GM19372 (cell line): ENCODE results near the gene UBA3.

ENCODE experiments used
- ATAC-seq: cut with Tn5 transposase; IDR thresholded peaks from one replicate; pipeline ENCODE4 v1.9.1; 2021; ENCODE audit warnings: mild to moderate bottlenecking, low read depth, moderate library complexity; ENCODE audit not compliant: unreplicated experiment

UBA3 gene

GRCh38 chr3:69080233-69080920 is at the start of gene UBA3:
TSS of gene UBA3 (minus strand) at chr3:69080365. CDS start at chr3:69080353, 12 bp downstream.
- ATAC-seq = peak; percentile 42

DNA sequence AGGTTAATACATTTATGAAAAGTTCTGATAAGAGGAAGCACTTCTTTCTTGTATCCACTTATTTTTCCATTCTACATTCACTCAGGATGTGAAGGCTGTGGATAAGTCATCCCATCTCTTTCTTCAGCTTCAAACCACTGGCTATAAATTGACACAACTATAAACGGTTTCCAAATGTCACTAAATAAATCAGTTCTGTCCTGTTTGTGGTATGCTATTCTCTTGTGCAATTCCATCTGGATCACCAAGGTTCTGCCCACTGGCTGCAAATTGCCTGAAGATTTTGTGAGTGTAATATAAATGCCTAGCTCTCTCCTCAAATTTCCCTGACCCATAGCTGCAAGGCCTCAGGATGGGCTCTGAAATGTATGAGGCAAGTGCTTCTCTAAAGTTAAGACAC is 49.4 kb upstream of the UBA3 start:
- no peak for ATAC-seq

GRCh38 chr3:69128509-69128908 is 48.3 kb upstream of the UBA3 start:
- no peak for ATAC-seq

DNA sequence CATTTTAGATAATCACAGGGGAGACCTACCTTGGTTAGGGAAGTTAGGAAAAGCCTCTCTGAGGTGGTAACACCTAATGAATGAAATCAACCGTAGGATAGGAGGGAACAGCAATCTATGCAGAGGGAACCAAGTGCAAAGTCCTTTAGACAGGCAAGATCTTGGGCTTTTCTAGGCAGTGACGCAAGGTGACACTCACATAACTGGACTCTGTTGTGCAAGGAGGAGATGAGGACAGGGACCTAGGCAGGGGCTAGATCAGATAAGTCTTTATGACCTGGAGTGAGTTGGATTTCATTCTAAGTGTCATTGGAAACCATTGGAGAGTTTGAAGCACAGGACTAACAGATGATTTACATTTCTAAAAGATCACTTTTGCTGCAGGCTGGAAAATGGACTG is 46.8 kb upstream of the UBA3 start:
- ATAC-seq = no peak

DNA sequence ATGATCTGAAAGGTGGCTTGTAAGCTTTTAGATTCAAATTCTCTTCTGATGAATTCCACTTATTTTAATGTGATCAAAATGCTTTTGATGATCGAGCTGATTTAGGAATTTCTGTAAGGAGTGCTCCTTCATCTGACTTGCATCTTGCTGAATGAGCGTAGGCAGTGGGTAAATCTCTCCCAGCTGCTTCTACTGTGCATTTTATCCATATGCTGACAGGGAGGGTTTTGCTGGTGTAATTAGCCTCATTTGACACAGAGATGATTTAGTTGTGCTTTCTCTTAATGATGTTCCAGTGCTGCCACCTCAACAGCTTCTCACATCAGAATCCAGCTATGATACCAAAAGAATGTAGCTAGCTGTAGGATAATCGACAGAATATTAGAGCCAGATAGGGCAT is 46.1 kb upstream of the UBA3 start:
- no peak for ATAC-seq

DNA sequence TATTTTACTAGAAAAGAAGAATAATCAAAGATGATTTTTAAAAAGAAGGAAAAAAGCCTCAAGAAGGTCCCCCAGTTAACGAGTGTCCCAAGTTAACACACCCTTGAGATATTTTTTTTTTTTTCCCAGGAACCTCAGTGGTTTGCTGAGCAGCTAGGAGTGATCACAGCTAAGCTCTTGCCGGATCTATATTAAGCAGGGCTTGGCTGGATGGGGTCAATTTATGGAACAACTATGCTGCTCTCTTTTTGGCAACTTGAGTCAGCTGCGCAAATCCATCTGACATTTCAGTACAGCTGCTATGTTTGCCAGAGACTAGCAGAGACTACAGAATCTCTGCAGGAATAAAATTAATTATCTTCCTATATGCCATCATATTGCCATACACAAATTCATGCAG is 42.2 kb upstream of the UBA3 start, which contains the start of gene LMOD3:
Gene LMOD3 (minus strand): TSS at position 193 of the 400 bp plus-strand sequence. CDS start 209 bp downstream, outside the sequence.
- ATAC-seq = no peak

- no peak for ATAC-seq
Observed at GRCh38 chr3:69121950-69122349, 41.8 kb upstream of the UBA3 start.

- ATAC-seq = no peak
Observed at GRCh38 chr3:69121513-69121912, 41.3 kb upstream of the UBA3 start.

DNA sequence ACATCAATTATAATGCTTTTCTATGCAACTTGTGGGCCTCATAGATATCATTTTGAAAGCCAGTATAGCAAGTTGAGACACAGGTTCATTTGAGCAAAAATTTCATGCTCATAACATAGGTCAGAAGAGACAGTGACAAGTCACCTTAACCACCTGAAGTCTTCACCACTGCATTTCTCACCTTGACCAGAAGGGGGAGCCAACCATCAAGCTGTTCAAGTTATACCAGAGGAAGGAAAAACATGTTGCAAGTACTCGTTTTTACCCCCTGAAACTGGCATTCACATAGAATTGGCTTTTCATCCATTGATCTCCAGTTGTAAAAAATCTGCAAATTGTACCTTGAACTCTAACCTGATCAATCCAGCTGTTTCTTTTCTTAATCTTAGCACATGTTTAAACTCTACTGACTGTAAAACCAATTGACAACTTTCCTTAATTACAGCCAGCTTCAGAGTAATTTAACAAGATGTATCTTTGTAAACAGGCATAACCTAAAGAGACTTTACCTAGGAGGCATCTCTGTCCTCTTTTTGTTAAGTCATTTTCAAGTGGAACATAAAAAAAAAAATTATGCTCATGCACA is 40.8 kb upstream of the UBA3 start:
- peak; percentile 82 for ATAC-seq

GRCh38 chr3:69119681-69120080 is 39.5 kb upstream of the UBA3 start:
- no peak for ATAC-seq

- ATAC-seq = no peak
Observed at GRCh38 chr3:69119138-69119537, 39.0 kb upstream of the UBA3 start.

DNA sequence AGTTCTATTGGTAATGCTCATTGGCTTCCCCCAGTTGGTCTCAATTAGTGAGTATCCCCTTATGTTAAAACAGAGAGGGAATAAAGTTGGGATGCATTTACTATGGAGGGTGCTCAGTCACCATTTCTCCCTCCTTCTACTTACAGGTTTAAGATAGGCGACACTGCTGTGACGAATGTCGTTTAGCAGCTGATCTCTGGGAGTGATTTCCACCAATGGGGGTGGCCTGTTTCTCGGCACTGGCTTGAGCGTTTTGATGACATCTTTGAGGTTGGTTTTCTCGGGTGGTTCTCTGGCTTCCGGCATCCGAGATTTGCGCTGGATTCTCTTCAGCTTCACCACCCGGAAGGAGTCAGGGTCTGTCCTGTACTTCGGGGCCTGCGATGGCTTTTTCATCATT is 38.4 kb upstream of the UBA3 start:
- ATAC-seq = no peak

DNA sequence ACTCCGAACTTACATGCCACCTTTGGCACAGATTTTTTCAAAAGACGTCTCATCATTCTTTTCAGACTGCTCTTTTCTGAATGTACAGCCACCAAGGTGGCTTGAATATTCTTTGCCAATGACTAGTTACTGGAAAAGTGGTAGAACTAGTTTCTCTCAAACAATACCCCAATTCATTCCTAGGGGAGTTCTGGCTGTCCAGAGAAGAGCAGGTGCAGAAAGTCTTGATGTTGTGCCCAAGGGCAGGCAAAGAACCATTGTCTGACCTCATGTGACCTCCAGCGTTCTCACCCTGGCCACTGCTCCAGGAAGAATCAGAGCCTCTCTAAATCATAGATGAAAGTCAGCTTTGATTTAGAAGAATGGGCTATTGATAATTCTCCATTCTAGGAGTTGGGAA is 36.7 kb upstream of the UBA3 start:
- no peak for ATAC-seq

DNA sequence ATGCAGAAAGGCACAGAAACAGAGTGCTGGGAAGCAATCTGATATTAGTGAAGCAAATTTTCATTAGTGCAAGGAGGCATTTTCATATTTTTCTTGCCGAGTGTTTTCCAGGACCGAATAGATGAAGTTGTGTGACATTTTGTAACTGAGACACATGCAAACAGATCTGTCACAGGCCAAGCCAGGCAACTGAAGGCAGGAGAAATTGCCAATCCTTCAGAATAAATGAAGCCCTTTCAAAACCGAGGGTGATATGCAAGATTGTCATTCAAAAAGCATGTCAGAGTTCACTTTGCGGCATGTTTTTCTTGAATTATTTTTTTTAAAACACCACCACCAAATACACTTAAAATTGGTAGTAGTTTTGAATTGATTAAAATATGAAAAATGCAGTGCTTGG is 36.0 kb upstream of the UBA3 start:
- no peak for ATAC-seq

DNA sequence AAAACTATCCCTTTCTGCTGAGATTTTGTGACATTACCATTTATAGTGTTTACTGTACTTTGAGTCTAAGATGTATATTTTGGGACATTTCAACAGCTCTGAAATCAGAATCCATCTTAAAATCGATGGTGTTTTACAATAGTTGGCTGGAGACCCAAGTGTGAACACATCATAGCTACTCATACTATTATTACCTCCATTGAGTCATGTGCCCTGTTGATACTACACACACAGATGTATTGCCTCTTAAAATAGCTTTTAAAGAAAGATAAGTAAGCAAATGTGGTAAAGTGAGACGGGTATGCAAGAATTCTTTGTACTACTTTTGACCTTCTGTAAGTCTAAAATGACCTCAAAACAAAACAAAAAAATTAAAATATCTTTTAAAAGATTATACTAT is 35.6 kb upstream of the UBA3 start:
- ATAC-seq = no peak

- no peak for ATAC-seq
Observed at GRCh38 chr3:69113536-69113935, 33.4 kb upstream of the UBA3 start.

- no peak for ATAC-seq
Observed at GRCh38 chr3:69110941-69111546, 30.9 kb upstream of the UBA3 start.

DNA sequence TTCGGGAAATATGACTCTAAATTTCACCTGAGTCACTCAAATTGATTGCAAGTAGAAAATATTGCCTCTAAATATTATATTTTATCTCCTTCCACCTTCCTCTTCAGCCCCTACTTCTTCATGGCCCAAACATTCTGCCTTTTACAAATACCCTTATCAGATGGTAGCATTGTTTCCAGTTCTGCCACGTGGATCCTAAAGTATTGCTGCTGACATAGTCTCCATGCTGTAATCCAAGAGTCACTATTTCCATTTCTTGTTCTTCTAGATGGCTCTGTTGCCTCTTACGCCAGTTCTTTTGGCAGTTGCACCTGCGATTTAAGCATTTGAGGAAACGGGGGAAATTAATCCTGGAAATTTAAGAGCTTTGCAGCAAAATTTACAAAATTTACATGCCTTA is 28.6 kb upstream of the UBA3 start:
- ATAC-seq = no peak

DNA sequence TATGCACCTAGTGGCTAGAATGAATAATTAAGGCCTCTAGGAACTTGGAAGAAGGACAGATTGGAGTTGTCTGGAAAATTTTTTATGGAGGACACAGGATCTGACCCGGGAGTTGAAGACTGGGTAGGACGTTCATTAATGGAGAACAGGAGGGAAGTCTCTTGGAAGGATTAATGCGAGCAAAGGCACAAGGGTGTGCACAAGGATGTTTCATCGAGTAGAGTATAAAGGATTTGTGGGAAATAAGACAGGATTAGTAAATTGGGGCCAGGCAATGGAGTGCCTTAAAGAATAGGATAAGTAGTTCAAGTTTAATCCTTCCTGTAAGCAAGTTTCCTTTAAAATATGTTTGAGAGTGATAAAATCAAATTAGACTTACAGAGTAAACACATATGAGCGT is 27.7 kb upstream of the UBA3 start:
- no peak for ATAC-seq

- ATAC-seq = no peak
Observed at GRCh38 chr3:69105320-69105719, 25.2 kb upstream of the UBA3 start.

DNA sequence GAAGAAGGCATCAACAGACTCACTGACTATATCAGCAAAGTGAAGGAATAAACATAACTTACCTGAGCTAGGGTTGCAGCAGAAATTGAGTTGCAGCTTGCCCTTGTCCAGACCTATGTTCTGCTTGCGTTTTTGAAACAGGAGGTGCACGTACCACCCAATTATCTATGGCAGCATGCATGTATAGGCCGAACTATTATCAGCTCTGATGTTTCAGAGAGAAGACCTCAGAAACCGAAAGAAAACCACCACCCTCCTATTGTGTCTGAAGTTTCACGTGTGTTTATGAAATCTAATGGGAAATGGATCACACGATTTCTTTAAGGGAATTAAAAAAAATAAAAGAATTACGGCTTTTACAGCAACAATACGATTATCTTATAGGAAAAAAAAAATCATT is 24.4 kb upstream of the UBA3 start:
- ATAC-seq = no peak

GRCh38 chr3:69103123-69103522 is 23.0 kb upstream of the UBA3 start:
- no peak for ATAC-seq
